Glutamatergic neuron (in vitro differentiated cells): ENCODE data around the gene SNX13. TPM values are rescaled to one million over a fixed set of nuclear protein-coding genes. Genes with fewer than 3 reads are reported as not detected.

ENCODE experiments used
- DNase-seq: peaks from one replicate; pipeline ENCODE4 v3.0.0; 2022
- H3K27ac Mint-ChIP-seq: one replicate; pipeline ENCODE4 v1.8.0; 2020; ENCODE audit warnings: mild to moderate bottlenecking, mixed read lengths, inconsistent platforms; ENCODE audit not compliant: unreplicated experiment
- H3K27me3 Mint-ChIP-seq: one replicate; pipeline ENCODE4 v1.8.0; 2020; ENCODE audit warnings: mild to moderate bottlenecking, moderate library complexity, mixed read lengths, inconsistent platforms; ENCODE audit not compliant: unreplicated experiment
- H3K36me3 Mint-ChIP-seq: one replicate; pipeline ENCODE4 v1.8.0; 2020; ENCODE audit warnings: mild to moderate bottlenecking, mixed read lengths, inconsistent platforms; ENCODE audit not compliant: unreplicated experiment
- H3K4me1 Mint-ChIP-seq: one replicate; pipeline ENCODE4 v1.8.0; 2020; ENCODE audit warnings: mild to moderate bottlenecking, low read depth, mixed read lengths, inconsistent platforms; ENCODE audit not compliant: unreplicated experiment
- H3K4me3 Mint-ChIP-seq: one replicate; pipeline ENCODE4 v1.8.0; 2020; ENCODE audit warnings: mild to moderate bottlenecking, mixed read lengths, inconsistent platforms; ENCODE audit not compliant: unreplicated experiment
- H3K9me3 Mint-ChIP-seq: one replicate; pipeline ENCODE4 v1.8.0; 2020; ENCODE audit warnings: mild to moderate bottlenecking, moderate library complexity, mixed read lengths, inconsistent platforms; ENCODE audit not compliant: unreplicated experiment
- CTCF ChIP-seq: fragments of 200-600 bp; sonication (generic); IDR thresholded peaks from one replicate; pipeline ENCODE4 v1.5.0; 2021; ENCODE audit not compliant: partially characterized antibody, unreplicated experiment
- total RNA-seq: library from RNA; stranded (reverse); fragmentation: NEBNext Ultra II Directional; extraction: Animal tissue kit (Norgen Biotek cat#: 25700); gene quantifications from one replicate; pipeline ENCODE4 v1.2.1, GENCODE V29; 2021; ENCODE audit not compliant: unreplicated experiment

The SNX13 gene
- total RNA-seq, 1 donor from 2014 or later = 29.9 TPM

GRCh38 chr7:17985473-17986239, 45.4 kb upstream of the SNX13 start:
- H3K27ac Mint-ChIP-seq = no peak overlapping the region

GRCh38 chr7:17984288-17984687, 44.0 kb upstream of the SNX13 start:
- peaks cover 5% of the 10 kb centered on the region for H3K9me3 Mint-ChIP-seq
- no peak overlapping the region for H3K4me3 Mint-ChIP-seq

More at GRCh38 chr7:17985473-17986239, 45.4 kb upstream of the SNX13 start:
- TF ChIP-seq CTCF = no peak
- Mint-ChIP-seq H3K36me3 (no peaks in the 10 kb centered on the region), H3K27me3 (peaks cover 2% of the 10 kb centered on the region), H3K9me3 (peaks cover 5% of the 10 kb centered on the region), H3K4me3 (no peak overlapping the region), H3K4me1 (no peaks in the 10 kb centered on the region)
- DNase-seq = no peak

GRCh38 chr7:17983221-17984062, 43.1 kb upstream of the SNX13 start:
- Mint-ChIP-seq H3K4me3 (no peak overlapping the region), H3K9me3 (peaks cover 5% of the 10 kb centered on the region), H3K27ac (no peak overlapping the region), H3K4me1 (no peaks in the 10 kb centered on the region), H3K27me3 (peaks cover 2% of the 10 kb centered on the region), H3K36me3 (no peaks in the 10 kb centered on the region)
- no peak for TF ChIP-seq CTCF
- DNase-seq = no peak

More at GRCh38 chr7:17984288-17984687, 44.0 kb upstream of the SNX13 start:
- Mint-ChIP-seq H3K36me3 (no peaks in the 10 kb centered on the region), H3K27me3 (peaks cover 2% of the 10 kb centered on the region), H3K4me1 (no peaks in the 10 kb centered on the region), H3K27ac (no peak overlapping the region)
- TF ChIP-seq CTCF = no peak
- no peak for DNase-seq

GRCh38 chr7:17976952-17977351, 36.7 kb upstream of the SNX13 start:
- Mint-ChIP-seq H3K27ac (no peak overlapping the region), H3K36me3 (no peaks in the 10 kb centered on the region), H3K4me1 (no peaks in the 10 kb centered on the region), H3K9me3 (no peaks in the 10 kb centered on the region), H3K27me3 (no peaks in the 10 kb centered on the region), H3K4me3 (no peak overlapping the region)
- TF ChIP-seq CTCF = no peak
- DNase-seq = no peak

- no peaks in the 10 kb centered on the region for H3K9me3 Mint-ChIP-seq
Measured at GRCh38 chr7:17971411-17971810, 31.1 kb upstream of the SNX13 start.

More at GRCh38 chr7:17971411-17971810, 31.1 kb upstream of the SNX13 start:
- Mint-ChIP-seq H3K27me3 (no peaks in the 10 kb centered on the region), H3K4me3 (no peak overlapping the region), H3K27ac (no peak overlapping the region), H3K4me1 (no peaks in the 10 kb centered on the region), H3K36me3 (no peaks in the 10 kb centered on the region)
- no peak for DNase-seq
- TF ChIP-seq CTCF = no peak
